ENCODE data around the gene AKAP13.

AKAP13 gene

GRCh38 chr15:85718981-85719380 lies 338.6 kb downstream of the AKAP13 start:
- ChIA-PET CTCF (interaction anchor here (1.4 to 1.5 kb wide), 2 partner anchors 11 to 12 kb away, joined by 3 to 5 read pairs; no protein-coding TSS in a partner anchor), POLR2A (no interaction called here)
- Histone ChIP-seq H3K4me3 (ENCODE audit: low read depth, low read length) (no peak overlapping the region), H3K9me3 (ENCODE audit: control insufficient read depth, insufficient read depth, low read depth, low read length) (no peaks in the 10 kb centered on the region), H3K4me1 (ENCODE audit: control insufficient read depth, insufficient read depth, low read length) (no peaks in the 10 kb centered on the region), H3K27ac (ENCODE audit: extremely low read depth, low read depth, low read length) (no peak overlapping the region), H3K36me3 (ENCODE audit: control insufficient read depth in 2 of 2, insufficient read depth in 1 of 2, low read length in 2 of 2) (peaks cover 32 to 75% of the 10 kb centered on the region in 2 experiments)
- TF ChIP-seq, protein P1, sequence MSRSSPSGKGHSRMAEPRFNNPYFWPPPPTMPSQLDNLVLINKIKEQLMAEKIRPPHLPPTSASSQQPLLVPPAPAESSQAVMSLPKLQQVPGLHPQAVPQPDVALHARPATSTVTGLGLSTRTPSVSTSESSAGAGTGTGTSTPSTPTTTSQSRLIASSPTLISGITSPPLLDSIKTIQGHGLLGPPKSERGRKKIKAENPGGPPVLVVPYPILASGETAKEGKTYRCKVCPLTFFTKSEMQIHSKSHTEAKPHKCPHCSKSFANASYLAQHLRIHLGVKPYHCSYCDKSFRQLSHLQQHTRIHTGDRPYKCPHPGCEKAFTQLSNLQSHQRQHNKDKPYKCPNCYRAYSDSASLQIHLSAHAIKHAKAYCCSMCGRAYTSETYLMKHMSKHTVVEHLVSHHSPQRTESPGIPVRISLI (tag by site-specific recombination; IDR thresholded peaks at IDR 0.05) = no peak
- TF ChIP-seq KLF17 (tag by site-specific recombination; IDR thresholded peaks at IDR 0.05) (no peak), ZBTB20 (tag by site-specific recombination; IDR thresholded peaks at IDR 0.05) (no peak), REST (tag by site-specific recombination; IDR thresholded peaks at IDR 0.05) (no peak), ZNF404 (tag by site-specific recombination; IDR thresholded peaks at IDR 0.05) (no peak), ZNF18 (tag by site-specific recombination; IDR thresholded peaks at IDR 0.05) (no peak), ZNF549 (tag by site-specific recombination; IDR thresholded peaks at IDR 0.05) (no peak), ZBTB10 (tag by site-specific recombination; IDR thresholded peaks at IDR 0.05) (no peak), ZNF335 (tag by site-specific recombination; conservative IDR thresholded peaks at IDR 0.05) (no peak), HOXC10 (CRISPR knock-in tag; IDR thresholded peaks at IDR 0.05) (no peak), ZNF548 (tag by site-specific recombination; IDR thresholded peaks at IDR 0.05) (no peak), ZNF707 (tag by site-specific recombination; IDR thresholded peaks at IDR 0.05) (no peak), HOXD13 (CRISPR knock-in tag; IDR thresholded peaks at IDR 0.05; ENCODE audit: borderline replicate concordance) (no peak)
- TF ChIP-seq, protein P2, sequence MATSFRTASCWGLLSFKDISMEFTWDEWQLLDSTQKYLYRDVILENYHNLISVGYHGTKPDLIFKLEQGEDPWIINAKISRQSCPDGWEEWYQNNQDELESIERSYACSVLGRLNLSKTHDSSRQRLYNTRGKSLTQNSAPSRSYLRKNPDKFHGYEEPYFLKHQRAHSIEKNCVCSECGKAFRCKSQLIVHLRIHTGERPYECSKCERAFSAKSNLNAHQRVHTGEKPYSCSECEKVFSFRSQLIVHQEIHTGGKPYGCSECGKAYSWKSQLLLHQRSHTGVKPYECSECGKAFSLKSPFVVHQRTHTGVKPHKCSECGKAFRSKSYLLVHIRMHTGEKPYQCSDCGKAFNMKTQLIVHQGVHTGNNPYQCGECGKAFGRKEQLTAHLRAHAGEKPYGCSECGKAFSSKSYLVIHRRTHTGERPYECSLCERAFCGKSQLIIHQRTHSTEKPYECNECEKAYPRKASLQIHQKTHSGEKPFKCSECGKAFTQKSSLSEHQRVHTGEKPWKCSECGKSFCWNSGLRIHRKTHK (tag by site-specific recombination; IDR thresholded peaks at IDR 0.05) = no peak

All from HEK293 (cell line).